Keratinocyte (primary cell): ENCODE measurements around the gene TMEM150A. TPM values are rescaled to one million over a fixed set of nuclear protein-coding genes. Genes with fewer than 3 reads are reported as not detected.

ENCODE experiments used
- DNase-seq: peaks from one replicate; pipeline ENCODE4 v3.0.0-alpha.2; 2011; ENCODE audit warnings: low read depth, missing footprints, low spot score
- FAIRE-seq: peaks from 2 replicates; lab custom pipeline; 2011; peaks lifted over from hg19 to GRCh38; lab: Jason Lieb, UNC
- H2AFZ ChIP-seq: 2 replicates; pipeline ENCODE4 v1.6.0; 2012; ENCODE audit warnings: low read length, control low read depth, inconsistent platforms; ENCODE audit not compliant: control insufficient read depth
- H3K27ac ChIP-seq: 2 replicates; pipeline ENCODE4 v1.5.1; 2011; ENCODE audit warnings: low read length; ENCODE audit not compliant: control insufficient read depth, insufficient read depth
- H3K27me3 ChIP-seq: 3 replicates; pipeline ENCODE4 v1.6.0; 2011; ENCODE audit warnings: low read length; ENCODE audit not compliant: control insufficient read depth, insufficient read depth; ENCODE audit errors: extremely low read depth
- H3K36me3 ChIP-seq, 2 experiments: 2 replicates in 1 of 2; 3 replicates in 1 of 2; pipeline ENCODE4 v1.5.1; 2011; ENCODE audit warnings: low read length in 2 of 2, mild to moderate bottlenecking in 1 of 2; ENCODE audit not compliant: control insufficient read depth in 2 of 2, insufficient read depth in 2 of 2; ENCODE audit errors: extremely low read depth in 1 of 2
- H3K4me1 ChIP-seq: 3 replicates; pipeline ENCODE4 v1.5.1; 2011; ENCODE audit warnings: low read length; ENCODE audit not compliant: control insufficient read depth, insufficient read depth; ENCODE audit errors: extremely low read depth
- H3K4me2 ChIP-seq: 3 replicates; pipeline ENCODE4 v1.6.0; 2011; ENCODE audit warnings: low read depth, low read length; ENCODE audit not compliant: control insufficient read depth, insufficient read depth; ENCODE audit errors: extremely low read depth
- H3K4me3 ChIP-seq, 3 experiments: fragments of 200-600 bp in 1 of 3; sonication (generic) in 1 of 3; 2 replicates in 2 of 3; 3 replicates in 1 of 3; pipeline ENCODE4 v1.5.1; 2011 to 2016; ENCODE audit warnings: low read length in 3 of 3, mild to moderate bottlenecking in 3 of 3, control low read depth in 2 of 3, inconsistent platforms in 1 of 3, low read depth in 1 of 3, mixed read lengths in 1 of 3, mixed run types in 1 of 3, moderate library complexity in 1 of 3; ENCODE audit not compliant: control insufficient read depth in 2 of 3, insufficient read depth in 2 of 3; ENCODE audit errors: extremely low read depth in 1 of 3
- H3K79me2 ChIP-seq: 2 replicates; pipeline ENCODE4 v1.6.0; 2012; ENCODE audit warnings: low read length; ENCODE audit not compliant: control insufficient read depth, insufficient read depth
- H3K9ac ChIP-seq: 3 replicates; pipeline ENCODE4 v1.6.0; 2011; ENCODE audit warnings: low read length; ENCODE audit not compliant: control insufficient read depth, insufficient read depth; ENCODE audit errors: extremely low read depth
- H3K9me1 ChIP-seq: 3 replicates; pipeline ENCODE4 v1.6.0; 2011; ENCODE audit warnings: low read length; ENCODE audit not compliant: control insufficient read depth, insufficient read depth; ENCODE audit errors: extremely low read depth
- H3K9me3 ChIP-seq: 2 replicates; pipeline ENCODE4 v1.5.1; 2012; ENCODE audit warnings: low read depth, low read length; ENCODE audit not compliant: control insufficient read depth
- H4K20me1 ChIP-seq: 3 replicates; pipeline ENCODE4 v1.6.0; 2011; ENCODE audit warnings: low read length; ENCODE audit not compliant: control insufficient read depth, insufficient read depth; ENCODE audit errors: extremely low read depth
- CTCF ChIP-seq, 3 experiments: IDR thresholded peaks in 1 of 3; conservative IDR thresholded peaks in 1 of 3; optimal IDR thresholded peaks in 1 of 3; 2 replicates in 2 of 3; 3 replicates in 1 of 3; pipeline versions ENCODE3 to v1.5.1; 2011; ENCODE audit warnings: low read length in 3 of 3, mild to moderate bottlenecking in 3 of 3, moderate library complexity in 2 of 3, control low read depth in 1 of 3, inconsistent platforms in 1 of 3; ENCODE audit not compliant: insufficient read depth in 2 of 3; ENCODE audit errors: extremely low read depth in 1 of 3
- EZH2 ChIP-seq: IDR thresholded peaks from one replicate; pipeline ENCODE4 v1.6.1; 2012; ENCODE audit warnings: inconsistent platforms, mild to moderate bottlenecking, low read length, moderate library complexity
- dilution Hi-C: fragments of 300-500 bp; cut with MboI; formaldehyde crosslinking; loops from one replicate; pipeline ENCODE4 v1.7.0; 2020; ENCODE audit warnings: low sequenced_read_pairs; ENCODE audit not compliant: extremely low pct_ligation_motif_present
- polyA plus RNA-seq, 5 experiments: library from polyadenylated mRNA; depleted of rRNA in 3 of 5; stranded (reverse) in 3 of 5; stranded (forward) in 1 of 5; unstranded in 1 of 5; fragments of >200 nt; gene quantifications; 1 replicate in 1 of 5; 2 replicates in 3 of 5; 3 replicates in 1 of 5; pipeline versions ENCODE4 v1.2.1 to v1.2.3, GENCODE V29; 2011 to 2012; ENCODE audit warnings: missing spikeins in 2 of 5, low read depth in 1 of 5, low replicate concordance in 1 of 5

Gene TMEM150A
- polyA plus RNA-seq, 1 donor (not counting 4 experiments of a cell fraction or from before 2014, with no cell fraction given): 7.7 TPM

- Histone ChIP-seq H3K9me3 (no peaks in the 10 kb centered on the region), H3K27me3 (no peaks in the 10 kb centered on the region), H3K4me1 (peaks cover 16% of the 10 kb centered on the region), H4K20me1 (no peaks in the 10 kb centered on the region), H3K4me3 (peak overlapping the region; percentile 85 to 98 (median 87)), H3K9ac (peak overlapping the region; percentile 89), H3K27ac (peak overlapping the region; percentile 91), H3K79me2 (peaks cover 19% of the 10 kb centered on the region), H2AFZ (no peak overlapping the region), H3K9me1 (no peaks in the 10 kb centered on the region), H3K4me2 (peak overlapping the region; percentile 93), H3K36me3 (peaks cover 7 to 26% of the 10 kb centered on the region in 2 experiments)
- DNase-seq (no peak), FAIRE-seq (no peak)
- dilution Hi-C loops: no loop called here
- TF ChIP-seq CTCF (optimal IDR thresholded peaks at IDR 0.05 in 1 of 3, IDR thresholded peaks at IDR 0.05 in 1 of 3, conservative IDR thresholded peaks at IDR 0.05 in 1 of 3; ENCODE audit: extremely low read depth in 1 of 3, insufficient read depth in 2 of 3, low read length in 3 of 3): no peak
These were observed 5.9 kb downstream of the TMEM150A start for GRCh38 chr2:85596486-85597143.

GRCh38 chr2:85596026-85596333 lies 6.5 kb downstream of the TMEM150A start:
- H3K4me1 ChIP-seq: peaks cover 16% of the 10 kb centered on the region
- TF ChIP-seq EZH2 (no peak), CTCF (optimal IDR thresholded peaks at IDR 0.05 in 1 of 3, IDR thresholded peaks at IDR 0.05 in 1 of 3, conservative IDR thresholded peaks at IDR 0.05 in 1 of 3; ENCODE audit: extremely low read depth in 1 of 3, insufficient read depth in 2 of 3, low read length in 3 of 3) (no peak)

More at GRCh38 chr2:85596026-85596333, 6.5 kb downstream of the TMEM150A start:
- Histone ChIP-seq H3K27me3 (no peaks in the 10 kb centered on the region), H3K36me3 (peaks cover 7 to 26% of the 10 kb centered on the region in 2 experiments), H3K27ac (peak overlapping the region; percentile 91), H3K9me1 (no peaks in the 10 kb centered on the region), H3K9me3 (no peaks in the 10 kb centered on the region), H3K4me2 (peak overlapping the region; percentile 93), H3K9ac (peak overlapping the region; percentile 89), H3K79me2 (peaks cover 19% of the 10 kb centered on the region), H2AFZ (peak overlapping the region; percentile 92), H4K20me1 (no peaks in the 10 kb centered on the region), H3K4me3 (peak overlapping the region; percentile 85 to 98 (median 87))
- DNase-seq (no peak), FAIRE-seq (no peak)
- dilution Hi-C loops: no loop called here
